ENCODE results near the gene FGF14. TPM values are rescaled to one million over a fixed set of nuclear protein-coding genes. Genes with fewer than 3 reads are reported as not detected.

The FGF14 gene
- total RNA-seq, 1 donor from 2014 or later, result 0.16 TPM

DNA sequence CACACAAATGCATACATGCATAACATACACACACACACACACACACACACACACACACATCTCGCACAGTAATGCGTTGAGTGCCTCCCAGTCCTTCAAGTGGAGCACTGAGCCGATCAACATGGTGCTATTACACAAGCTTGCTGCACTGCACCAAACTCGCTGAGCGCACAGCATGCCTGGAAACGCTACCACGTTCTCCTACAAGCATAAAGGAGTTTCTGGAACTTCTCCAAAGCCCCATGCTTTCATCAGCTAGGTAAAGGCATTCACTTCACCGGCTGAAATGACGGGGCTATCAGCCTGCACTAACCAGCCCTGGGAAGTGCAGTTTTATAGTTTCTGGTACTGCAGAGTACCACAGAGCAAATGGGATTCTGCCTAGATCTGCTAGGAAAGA is 92.7 kb downstream of the FGF14 start:
- ATAC-seq, result no peak

DNA sequence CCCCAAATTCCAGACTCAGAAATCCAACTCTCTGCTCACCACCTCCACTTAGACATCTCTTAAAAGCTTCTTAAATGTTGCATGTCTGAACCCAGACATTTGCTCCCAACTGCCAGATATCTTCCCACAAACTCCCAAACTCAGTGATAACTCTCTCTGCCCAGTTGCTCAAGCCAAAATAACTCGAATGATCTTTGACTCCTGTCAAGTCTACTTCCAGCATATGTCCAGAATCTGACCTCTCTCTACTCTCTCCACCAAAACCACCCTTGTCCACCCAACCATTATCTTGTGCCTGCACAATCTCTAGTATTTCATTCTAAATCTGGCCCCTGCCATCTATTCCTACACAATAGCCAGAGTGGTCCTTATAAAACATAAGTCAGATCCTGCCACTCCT is 99.3 kb downstream of the FGF14 start:
- no peak for ATAC-seq

DNA sequence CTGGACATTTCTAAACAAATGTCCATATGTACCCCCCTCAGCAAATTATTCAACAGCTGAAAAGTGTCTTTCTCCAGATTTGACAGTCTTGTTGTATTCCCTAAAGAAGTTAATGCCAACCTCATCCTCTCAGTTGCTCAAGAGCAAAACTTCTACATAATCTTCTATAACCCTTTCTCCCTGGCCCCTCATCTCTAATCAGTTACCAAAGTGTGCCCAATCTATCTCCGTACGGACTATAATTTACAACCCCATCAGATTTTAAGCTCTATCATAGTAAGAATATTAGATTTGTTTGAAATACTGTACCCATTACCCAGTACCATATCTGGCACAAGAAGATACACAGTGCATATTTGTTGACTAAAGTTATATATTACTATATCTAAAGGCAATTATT is 101.5 kb downstream of the FGF14 start:
- no peak for ATAC-seq

DNA sequence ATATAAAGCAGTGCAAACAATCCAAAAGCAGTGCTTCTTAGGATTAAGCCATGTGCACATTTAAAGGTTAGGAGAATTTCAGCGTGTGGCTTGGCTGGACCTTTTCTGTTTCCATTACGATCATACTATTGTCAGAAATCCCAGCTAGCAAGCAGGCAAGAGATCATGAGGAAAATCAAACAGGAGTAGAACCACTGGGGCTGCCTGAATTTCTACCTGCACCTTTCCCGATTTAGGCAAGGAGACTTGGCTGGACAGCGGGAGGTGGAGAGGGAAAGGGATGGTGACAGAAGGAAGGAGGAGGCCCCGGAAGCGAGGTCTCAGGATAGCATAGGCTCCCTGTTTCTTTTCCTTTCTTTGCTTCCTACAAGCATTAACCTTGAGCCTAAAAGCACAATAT is 102.5 kb downstream of the FGF14 start:
- no peak for ATAC-seq

DNA sequence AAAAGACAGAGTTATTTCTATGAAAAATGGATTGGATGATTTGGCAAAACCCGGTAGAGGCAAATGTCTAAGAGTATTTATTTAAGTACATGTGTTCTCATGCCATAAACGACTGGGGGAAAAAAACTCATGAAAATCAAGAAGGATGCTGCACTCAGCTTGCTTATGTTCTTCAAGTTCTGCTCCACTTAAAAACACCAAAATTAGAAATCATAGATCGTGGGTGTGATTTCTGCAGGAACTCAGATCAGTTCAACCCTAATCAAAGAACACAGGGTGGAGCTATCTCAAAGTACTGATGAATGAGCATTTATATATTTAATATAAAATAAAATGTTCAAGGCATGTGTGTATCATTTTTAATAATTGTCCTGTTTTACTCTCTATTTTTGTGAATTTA is 103.8 kb downstream of the FGF14 start:
- no peak for ATAC-seq

DNA sequence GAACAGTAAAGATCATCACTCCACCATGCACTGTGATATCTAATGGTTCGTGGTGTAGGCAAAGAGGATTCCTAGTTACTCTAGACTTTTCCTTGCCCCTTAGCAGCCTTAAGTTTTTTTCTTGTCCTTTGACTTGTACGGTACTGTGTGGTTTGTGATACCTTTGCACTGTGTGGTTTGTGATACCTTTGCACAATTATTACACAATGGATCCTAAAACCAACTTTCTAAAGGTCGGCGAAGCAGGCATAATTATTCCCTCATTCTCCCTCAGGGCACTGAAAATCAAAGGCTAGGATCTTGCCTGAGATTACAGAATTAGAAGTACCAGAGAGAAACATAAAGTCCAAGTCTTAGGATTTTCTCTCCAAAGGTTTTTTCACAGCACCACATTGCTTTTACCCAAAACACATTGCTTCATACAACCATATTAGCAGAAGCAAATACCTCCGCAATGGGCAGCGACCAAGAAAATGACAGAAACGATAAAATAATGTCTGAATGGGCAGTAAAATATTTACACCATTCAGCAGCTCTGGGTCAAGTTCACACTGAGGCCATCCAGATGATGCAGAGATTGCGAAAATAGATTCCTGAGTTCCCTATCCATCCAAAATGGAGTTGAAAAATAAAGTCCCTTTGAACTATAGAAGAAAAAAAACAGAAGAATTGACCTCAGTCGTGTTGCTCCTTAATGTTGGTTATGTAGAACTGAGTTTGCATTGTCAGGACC is 106.4 kb downstream of the FGF14 start:
- no peak for ATAC-seq

DNA sequence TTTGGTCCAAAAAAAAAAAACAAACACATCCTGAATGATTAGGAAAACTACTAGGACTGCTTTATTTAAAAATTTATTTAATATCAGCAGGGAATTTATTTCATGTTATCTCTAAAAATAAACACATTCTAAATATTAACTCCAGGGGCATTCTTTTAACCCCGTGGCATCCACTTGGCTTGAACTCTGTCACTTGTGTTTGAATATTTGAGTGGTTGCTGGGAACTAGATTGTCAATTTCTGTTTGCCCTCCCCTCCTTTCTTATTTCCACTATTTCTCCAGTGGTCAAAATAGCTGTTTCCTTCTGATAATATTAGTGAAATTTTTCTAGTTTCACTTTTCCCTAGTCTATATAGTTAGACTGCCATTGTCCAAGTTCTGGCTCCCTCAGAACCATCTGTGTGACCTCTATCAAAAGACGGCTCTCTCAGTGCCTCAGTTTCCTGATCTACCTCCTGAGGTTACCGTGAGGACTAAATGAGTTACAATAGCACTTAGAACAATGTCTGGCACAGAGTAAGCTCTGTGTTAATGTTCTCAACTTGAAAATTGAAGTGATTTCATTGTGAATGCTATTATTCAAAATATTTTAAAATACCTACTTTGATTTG is 107.3 kb downstream of the FGF14 start:
- no peak for ATAC-seq

DNA sequence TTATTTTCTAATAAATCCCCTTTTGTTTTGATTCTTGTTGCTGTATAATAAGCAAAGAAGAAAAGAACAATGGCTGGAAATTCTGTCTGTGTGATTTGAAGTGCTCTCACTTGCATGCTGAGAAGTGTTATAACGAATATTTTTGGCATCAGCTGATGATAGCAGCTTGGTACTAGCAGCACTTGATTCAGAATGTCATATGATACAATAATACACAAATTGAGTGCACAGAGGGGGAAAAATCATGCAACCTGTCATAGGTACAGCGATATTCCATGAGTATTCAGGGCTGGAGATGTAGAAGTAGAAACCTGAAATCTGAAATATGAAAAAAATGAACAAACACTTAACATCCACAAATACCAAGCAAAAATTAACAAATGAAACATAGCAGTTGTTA is 108.1 kb downstream of the FGF14 start:
- ATAC-seq, result no peak

DNA sequence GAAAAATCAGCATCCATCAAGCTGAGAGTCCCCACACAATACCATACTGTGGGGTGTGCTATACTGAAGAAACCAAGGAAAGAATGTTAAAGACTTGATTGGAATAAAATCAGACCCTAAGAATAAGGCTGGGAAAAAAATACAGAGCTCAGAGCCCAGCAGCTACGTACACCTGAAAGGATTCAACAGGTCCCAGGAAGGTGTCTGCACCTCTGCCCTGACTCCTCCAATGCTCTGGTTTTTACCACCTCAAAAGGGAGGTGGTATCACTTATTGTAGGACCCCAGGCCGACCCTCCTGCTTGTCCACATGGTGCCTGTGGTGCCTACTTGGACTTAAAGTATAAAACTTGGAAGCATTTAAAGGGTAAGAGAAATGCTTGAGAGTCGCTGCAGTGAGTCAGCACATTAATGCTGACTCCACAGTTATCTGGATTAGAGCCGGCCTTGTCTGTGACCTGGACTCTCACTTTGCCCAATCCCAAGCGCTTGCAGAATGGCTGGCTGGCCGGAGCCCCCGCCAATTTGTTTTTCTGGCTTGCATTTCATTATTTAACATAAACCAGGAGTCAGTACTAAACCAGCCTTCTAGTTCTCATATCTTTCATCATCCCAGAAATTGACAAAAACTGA is 110.1 kb downstream of the FGF14 start:
- ATAC-seq, result no peak

DNA sequence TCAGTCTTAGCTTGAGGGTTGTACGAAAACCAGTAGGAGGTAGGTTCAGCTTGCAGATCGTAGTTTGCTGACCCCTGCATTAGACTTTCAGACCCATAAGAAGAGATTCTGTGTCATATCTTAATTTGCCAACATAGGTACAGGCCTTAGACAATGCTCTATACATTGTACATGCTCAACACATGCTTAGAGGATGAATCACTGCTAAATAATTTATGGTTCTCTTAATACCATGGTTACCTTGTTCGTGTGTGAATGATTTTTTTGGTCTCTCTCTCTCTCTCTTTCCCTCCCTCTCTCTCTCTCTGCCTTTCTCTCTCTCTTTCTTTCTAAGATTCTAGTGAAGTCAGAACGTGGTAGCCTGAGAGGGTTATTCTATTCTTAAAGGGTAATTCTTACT is 112.2 kb downstream of the FGF14 start:
- ATAC-seq, result peak; percentile 36

DNA sequence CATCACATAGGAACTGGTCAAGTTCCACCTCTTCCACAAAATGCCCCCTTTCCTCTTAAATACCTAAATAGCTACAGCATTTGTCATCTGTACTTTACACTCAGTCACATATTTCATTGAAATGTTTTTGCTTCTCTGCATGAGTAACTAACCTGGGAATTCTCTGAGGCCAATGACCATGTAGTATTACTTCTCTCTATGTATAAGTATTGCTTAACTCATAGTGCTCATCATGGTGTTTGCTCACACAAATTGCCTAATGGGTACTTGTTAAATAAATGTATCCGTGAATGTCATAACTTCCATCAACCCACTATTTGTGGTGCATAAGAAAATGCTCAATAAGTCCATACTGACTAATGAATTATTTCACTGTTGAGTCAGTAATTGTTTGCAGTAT is 115.5 kb downstream of the FGF14 start:
- peak; percentile 80 for ATAC-seq

DNA sequence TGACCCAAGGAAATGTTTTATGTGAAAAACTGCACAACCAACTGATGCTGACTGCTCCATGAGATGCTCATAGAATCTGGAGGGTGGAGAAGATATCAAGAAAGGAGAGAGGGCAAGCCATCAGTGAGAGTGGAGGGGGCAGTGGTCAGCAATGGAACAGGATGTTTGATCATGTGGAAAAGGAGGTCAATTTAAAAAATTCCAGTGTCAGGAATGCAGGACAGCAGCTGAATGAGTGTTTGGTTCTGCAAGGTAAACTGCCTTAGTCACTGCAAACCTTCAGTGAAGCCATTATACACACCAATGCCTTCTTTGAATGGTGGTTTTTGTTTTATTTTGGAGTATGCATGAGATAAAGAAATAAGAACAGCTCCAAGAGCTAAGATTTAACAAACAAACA is 121.5 kb downstream of the FGF14 start:
- ATAC-seq, result no peak

DNA sequence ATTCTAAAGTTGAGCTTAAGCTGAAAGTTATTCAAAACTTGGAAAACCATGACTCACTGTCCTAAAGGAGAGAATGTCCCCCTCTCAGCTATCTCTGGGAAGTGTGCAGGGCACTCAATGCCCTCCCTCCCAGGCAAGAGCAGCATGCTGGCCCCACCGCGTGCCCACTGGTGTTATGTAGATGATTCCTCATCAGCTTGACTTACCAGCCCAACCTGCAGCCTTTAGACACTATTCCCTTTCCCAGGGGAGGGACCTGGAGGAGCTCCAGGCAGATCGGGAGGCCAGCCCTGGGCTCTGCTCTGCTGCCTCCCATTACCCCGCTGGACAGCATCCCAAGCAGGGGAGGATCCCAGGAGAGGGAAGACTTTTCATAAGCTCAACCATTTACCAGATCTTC is 124.6 kb downstream of the FGF14 start:
- no peak for ATAC-seq

DNA sequence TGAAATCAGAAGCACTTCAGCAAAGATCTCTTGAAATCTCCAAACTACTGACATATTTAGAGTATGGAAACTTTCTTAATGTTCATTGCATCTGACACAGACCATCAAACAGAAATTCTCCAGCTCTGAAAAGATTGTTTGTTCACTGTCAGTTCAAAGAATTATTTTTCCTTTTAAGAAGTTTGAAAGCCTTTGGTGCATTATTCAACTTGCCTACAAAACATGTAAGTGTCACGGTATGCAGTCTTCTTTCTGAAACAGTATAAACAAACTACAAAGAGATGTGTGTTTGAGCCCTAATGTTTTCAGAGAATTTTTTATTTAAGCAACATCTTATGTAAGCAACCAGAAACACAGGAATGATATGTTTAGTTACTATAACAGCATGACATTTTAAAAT is 125.4 kb downstream of the FGF14 start:
- no peak for ATAC-seq

DNA sequence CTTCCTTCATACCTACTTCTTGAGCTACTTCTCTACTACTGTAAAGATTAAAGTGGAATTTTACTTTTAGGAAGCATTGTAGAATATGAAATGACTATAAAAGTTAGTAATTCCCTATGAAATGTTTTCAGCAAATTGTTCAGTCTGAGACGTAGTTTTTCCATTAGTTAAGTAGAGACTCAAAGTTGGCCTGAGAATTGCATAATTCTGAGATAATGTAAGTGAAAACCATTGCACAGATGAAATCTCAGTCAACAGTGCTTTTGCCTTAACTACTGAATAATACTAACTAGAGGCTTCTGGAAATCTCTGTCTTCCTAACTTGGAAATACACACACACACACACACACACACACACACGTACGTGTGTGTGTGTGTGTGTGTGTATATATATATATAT is 125.9 kb downstream of the FGF14 start:
- no peak for ATAC-seq

DNA sequence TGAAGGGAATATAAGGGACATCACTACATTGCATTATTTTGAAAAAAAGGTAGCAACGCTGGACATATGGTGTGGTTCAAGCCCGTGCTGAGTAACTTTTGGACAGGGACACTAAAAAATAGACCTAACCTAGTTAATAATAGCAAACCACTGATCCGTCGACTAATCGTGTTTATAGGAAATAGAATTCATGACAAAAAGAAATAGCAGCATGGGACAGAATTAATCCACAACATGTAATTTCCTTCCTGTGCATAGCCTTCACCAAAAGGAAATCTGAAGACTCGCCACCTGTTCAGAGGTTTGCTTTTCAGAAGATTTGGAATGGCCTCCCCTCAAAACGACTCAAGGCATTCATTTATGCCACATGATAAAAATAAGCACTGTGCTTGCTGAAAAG is 128.7 kb downstream of the FGF14 start:
- ATAC-seq, result no peak

DNA sequence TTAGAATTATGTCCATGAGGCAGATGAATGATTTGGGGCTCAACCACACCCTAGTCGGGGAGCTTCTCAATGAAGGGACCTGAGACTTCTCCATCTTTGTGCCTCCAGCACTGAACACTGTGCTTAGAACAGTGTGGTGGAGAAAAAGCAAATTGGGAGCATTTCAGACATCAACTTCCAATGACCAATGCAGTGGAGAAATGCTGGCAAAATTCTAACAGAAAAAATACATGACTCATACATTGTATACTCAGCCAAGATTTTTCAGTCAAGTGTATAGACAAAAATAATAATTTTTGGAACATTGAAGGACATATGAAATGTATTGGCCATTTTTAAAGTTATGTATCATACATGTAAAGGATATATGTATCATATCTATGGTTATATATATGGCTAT is 134.7 kb downstream of the FGF14 start:
- no peak for ATAC-seq

DNA sequence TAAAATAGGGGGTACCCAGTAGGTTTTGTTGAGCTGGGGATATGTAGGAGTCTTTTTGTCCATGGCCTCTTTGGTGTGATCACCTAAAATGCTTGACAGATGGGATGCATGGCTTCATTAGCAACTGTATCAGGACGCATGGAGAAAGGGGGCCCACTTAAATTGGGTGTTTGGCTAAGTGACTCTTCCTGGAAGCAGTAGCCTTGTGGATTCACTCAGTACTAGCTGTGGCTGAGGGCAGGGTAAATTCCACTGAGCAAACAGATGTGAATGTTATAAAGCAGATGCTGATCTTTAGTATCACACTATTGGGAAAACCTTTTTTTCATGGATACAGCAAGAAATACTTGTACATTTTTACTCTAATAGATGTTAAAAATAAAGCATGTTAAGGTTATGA is 140.0 kb downstream of the FGF14 start:
- ATAC-seq, result no peak

DNA sequence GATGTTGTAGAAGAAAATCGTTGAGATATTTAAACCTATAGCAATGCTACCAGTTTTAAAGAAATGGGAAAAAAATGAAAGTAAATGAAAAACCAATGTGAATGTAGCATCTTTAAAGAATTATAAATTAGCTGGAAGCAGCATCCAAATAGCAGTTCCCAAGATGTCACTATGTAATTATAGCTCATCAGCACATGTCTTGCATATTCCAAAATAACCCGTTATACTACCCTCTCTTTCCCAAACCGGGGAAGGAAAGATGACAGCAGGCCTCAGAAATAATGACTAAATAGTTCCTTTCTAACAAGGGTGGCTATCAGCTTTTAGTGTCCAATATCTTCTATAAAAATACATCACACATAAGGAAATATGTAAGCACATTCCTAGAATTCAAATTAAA is 140.5 kb downstream of the FGF14 start:
- ATAC-seq, result no peak

DNA sequence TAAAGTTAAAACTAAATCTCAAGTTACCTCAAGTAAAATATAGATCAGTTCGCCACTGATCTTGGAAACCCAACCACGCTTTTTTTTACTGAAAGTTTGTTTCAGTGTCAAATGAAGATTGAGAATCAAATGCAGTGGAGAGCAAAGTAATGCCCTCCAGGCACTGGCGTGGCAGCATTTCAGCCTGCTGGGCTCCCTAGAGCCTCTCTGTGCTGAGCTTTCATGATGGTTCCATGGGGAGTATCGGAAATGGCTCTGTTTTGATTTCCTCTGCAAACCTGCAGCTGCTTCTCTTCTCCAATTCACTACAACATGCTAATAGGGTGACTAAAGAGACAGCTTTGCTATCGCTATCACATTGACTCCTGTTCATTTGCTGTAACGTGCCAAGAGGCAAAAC is 141.6 kb downstream of the FGF14 start:
- ATAC-seq, result no peak

DNA sequence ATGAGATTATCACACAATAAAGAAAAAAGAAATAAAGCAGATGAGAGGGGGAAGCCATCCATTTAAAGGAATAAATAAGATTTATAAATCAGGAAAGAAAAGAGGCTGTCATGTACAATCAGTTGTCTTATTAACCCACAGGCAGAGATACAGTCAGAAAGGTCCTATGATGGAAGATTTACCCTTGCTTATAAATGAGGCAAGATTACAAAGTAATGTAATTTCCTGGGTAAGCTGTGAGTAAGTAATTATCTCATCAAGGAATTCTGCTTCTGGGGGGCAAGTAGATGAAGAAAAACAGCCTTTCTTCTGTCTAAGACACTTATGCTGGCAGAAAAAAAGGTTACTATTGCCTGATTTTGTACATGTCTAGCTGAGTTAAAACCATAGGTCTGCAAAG is 146.4 kb downstream of the FGF14 start:
- ATAC-seq, result no peak

DNA sequence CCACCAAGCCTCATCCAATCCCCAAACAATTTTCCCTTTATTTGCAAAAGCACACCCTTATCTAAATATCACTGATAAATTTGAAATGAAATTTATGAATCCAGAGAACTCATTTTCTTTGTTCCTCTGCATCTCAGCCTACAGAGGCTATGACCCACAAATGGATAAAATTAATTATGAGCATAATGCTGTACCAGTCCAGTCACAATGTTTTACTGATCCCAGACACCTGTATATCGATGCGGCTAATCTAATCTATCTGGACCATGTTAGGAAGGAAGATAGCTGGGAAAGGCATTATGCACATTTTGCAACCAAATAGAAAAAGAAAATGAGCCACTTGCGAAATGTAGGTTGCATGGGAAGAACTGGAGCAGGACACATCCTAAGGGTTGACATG is 150.0 kb downstream of the FGF14 start:
- ATAC-seq, result no peak

DNA sequence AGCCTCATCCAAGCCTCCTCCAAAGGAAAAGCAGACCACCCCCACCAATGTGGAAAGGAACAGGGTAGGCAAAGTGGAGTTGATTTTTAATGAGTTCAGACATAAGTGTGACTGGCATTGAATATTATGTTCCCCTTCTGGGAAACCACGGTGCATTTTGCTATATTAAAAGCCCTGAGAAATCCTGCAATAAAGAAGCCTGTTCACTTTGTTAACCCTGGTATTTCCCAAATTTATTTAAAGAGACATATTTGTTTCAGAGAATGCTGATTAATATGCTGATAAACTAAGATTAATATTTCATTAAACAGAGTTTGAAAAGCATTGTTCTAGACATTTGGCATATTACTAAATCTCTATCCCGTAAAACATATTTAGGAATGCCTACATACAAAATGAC is 151.4 kb downstream of the FGF14 start:
- ATAC-seq, result no peak

DNA sequence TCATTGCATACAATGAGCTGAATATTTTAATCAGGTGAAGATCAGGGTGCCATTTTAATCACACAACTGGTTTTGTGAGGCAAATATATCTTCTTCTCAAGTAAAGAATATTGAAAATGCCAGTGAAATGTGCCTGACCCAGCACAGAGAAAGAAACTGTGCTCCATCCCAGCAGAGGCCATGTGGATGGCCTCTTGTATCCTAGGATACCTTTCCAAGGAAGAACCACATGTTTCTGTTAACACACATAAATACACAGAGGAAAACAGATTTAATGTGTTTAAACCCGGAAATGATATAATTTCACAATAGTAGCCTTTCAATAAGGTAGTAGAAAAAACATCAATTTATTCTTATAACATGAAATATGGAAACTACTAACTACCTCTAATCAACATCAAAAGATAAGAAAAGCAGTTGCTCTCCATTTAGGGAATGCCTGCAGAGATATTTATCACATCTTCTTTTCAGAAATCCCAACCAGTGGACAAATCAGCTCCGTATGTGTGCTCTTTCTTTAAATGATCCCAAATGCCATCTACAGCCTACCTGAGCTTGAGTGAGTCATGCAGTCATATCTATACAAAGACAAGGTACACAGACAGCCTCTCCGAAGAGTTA is 157.1 kb downstream of the FGF14 start:
- no peak for ATAC-seq

All from esophagus mucosa (tissue), 1 donor.